Testis (tissue), 3 donors: ENCODE results near the gene COL12A1. TPM values are rescaled to one million over a fixed set of nuclear protein-coding genes. Genes with fewer than 3 reads are reported as not detected.

Source experiments
- DNase-seq: peaks from one replicate; pipeline ENCODE4 v3.0.0-alpha.2; 2019
- H3K27ac ChIP-seq, 2 donors: fragments of 200-600 bp; sonication (generic); one replicate each; pipeline ENCODE4 v1.5.1; 2019
- H3K27me3 ChIP-seq: fragments of 200-600 bp; sonication (generic); one replicate; pipeline ENCODE4 v1.5.1; 2019
- H3K36me3 ChIP-seq: fragments of 200-600 bp; sonication (generic); one replicate; pipeline ENCODE4 v1.5.1; 2017; ENCODE audit warnings: low read depth; ENCODE audit errors: missing control alignments
- H3K4me1 ChIP-seq: fragments of 200-600 bp; sonication (generic); one replicate; pipeline ENCODE4 v1.5.1; 2019
- H3K4me3 ChIP-seq, 2 donors: fragments of 200-600 bp; sonication (generic); one replicate each; pipeline ENCODE4 v1.5.1; 2017 to 2019
- H3K9me3 ChIP-seq: fragments of 200-600 bp; sonication (generic); one replicate; pipeline ENCODE4 v1.5.1; 2017
- POLR2A ChIP-seq: fragments of 450-650 bp; IDR thresholded peaks from one replicate; pipeline ENCODE4 v1.6.1; 2017; ENCODE audit warnings: antibody characterized with exemption, mild to moderate bottlenecking, moderate library complexity
- WGBS, 2 donors: methylation state at CpG; one replicate each; pipeline ENCODE4 v1.1.5; 2018; 5-methylcytosine and 5-hydroxymethylcytosine counted together
- intact Hi-C: fragments of 100-400 bp; cut with DNase I; formaldehyde crosslinking; loops from one replicate; pipeline ENCODE4 v1.15.1; 2023; ENCODE audit warnings: low total_unique reads
- polyA plus RNA-seq: library from polyadenylated mRNA; stranded (reverse); fragments of 350-450 nt; fragmentation: Illumina TruSeq; extraction: RNeasy Lipid Tissue Mini Kit (QIAGEN cat#74804); gene quantifications from one replicate; pipeline ENCODE4 v1.2.3, GENCODE V29; 2014; ENCODE audit warnings: low read depth, low replicate concordance; ENCODE audit not compliant: insufficient read depth
- total RNA-seq, 2 donors: library from RNA; depleted of rRNA; stranded (reverse); fragments of >200 nt; gene quantifications; one replicate each; pipeline ENCODE4 v1.2.3, GENCODE V29; 2016
- TF ChIP-seq, protein P1 (sequence below), 3 experiments: fragments of 450-650 bp in 2 of 3; fragments of 200-600 bp in 1 of 3; sonication (generic) in 1 of 3; IDR thresholded peaks; one replicate each; pipeline ENCODE4 v1.5.1; 2016 to 2019; ENCODE audit warnings: antibody characterized with exemption in 3 of 3, mild to moderate bottlenecking in 2 of 3, moderate library complexity in 1 of 3

Gene COL12A1
- total and polyA plus RNA-seq, 3 donors from 2014 or later, result 11.4 to 27.3 (median 13.6) TPM

DNA sequence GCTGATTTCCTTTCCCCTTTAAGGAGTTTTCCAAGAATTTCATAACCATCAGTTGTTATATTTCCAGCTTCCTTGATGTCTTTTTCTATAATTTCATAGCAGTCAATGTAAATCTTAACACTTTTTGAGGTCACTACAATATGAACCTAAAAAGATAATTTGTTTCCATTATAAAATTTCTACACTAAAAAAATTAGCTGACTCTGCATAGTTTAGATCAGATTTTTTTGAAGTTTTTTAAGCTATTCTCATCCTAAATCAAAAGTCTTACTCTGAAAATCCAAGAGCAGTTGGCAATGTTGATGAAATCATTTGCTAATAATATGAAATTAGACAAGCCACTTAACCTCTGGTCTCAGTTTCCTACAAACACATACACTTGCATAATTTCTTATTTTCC, 96.8 kb downstream of the COL12A1 start:
- H3K4me3 ChIP-seq, result no peak overlapping the region
- no peaks in the 10 kb centered on the region for H3K36me3 ChIP-seq
- H3K27me3 ChIP-seq, result no peaks in the 10 kb centered on the region
- no peak for DNase-seq
- H3K4me1 ChIP-seq, result no peaks in the 10 kb centered on the region
- intact Hi-C loops, result no loop called here
- H3K9me3 ChIP-seq, result no peaks in the 10 kb centered on the region
- no peak overlapping the region for H3K27ac ChIP-seq
- TF ChIP-seq, protein P1, sequence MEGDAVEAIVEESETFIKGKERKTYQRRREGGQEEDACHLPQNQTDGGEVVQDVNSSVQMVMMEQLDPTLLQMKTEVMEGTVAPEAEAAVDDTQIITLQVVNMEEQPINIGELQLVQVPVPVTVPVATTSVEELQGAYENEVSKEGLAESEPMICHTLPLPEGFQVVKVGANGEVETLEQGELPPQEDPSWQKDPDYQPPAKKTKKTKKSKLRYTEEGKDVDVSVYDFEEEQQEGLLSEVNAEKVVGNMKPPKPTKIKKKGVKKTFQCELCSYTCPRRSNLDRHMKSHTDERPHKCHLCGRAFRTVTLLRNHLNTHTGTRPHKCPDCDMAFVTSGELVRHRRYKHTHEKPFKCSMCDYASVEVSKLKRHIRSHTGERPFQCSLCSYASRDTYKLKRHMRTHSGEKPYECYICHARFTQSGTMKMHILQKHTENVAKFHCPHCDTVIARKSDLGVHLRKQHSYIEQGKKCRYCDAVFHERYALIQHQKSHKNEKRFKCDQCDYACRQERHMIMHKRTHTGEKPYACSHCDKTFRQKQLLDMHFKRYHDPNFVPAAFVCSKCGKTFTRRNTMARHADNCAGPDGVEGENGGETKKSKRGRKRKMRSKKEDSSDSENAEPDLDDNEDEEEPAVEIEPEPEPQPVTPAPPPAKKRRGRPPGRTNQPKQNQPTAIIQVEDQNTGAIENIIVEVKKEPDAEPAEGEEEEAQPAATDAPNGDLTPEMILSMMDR (IDR thresholded peaks at IDR 0.05), result no peak
- no peak for TF ChIP-seq POLR2A

DNA sequence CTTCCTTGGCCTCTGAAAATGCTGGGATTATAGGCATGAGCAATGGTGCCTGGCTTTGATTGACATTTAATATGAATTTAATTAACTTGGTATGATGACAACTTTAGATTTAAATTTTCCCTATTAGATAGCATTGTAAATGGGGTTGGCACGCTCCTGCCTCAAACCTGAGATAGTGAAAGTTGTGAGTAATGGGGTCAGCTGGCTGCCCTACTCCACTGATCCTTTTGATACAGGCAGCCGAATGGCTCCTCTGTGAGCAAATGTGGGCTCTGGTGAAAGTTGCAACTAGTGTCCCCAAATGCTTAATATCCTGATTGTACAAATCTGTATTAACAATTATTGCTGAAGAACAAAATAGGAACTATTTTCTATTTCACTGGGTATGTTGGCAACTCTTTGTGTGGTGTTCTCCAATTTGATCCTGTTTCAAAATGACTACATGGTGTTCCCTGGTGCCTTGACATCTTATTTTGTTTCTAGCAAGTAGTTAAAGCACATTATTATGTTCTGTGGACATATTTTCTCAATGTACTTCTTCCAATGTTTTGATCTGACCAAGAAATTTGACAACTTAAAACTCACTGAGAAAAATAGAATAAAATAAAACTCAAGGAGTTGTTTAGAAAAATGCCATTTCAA, 97.4 kb downstream of the COL12A1 start:
- Histone ChIP-seq H3K36me3 (no peaks in the 10 kb centered on the region), H3K27ac (no peak overlapping the region), H3K4me1 (no peaks in the 10 kb centered on the region), H3K27me3 (no peaks in the 10 kb centered on the region), H3K9me3 (no peaks in the 10 kb centered on the region), H3K4me3 (no peak overlapping the region)
- DNase-seq, result no peak
- 69 to 89% methylated on average over 2 of the region's 2 CpGs for WGBS, 2 donors
- intact Hi-C loops, result no loop called here
- no peak for TF ChIP-seq POLR2A
- TF ChIP-seq, protein P1 (IDR thresholded peaks at IDR 0.05), result no peak

DNA sequence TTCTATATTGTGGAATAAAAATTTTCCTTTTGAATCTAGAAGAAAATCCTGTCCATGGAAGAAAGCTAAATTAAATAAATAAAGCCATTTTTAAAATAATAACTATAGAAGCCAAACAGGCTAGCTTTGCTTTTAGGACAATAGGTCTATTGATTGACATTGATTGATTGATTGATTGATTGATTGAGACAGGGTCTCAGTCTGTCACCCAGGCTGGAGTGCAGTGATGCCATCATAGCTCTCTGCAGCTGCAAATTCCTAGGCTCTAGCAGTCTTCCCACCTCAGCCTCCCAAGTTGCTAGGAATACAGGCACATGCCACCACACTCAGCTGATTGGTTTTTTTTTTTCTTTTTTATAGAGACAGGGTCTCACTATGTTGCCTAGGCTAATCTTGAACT, 97.9 kb downstream of the COL12A1 start:
- Histone ChIP-seq H3K9me3 (no peaks in the 10 kb centered on the region), H3K36me3 (no peaks in the 10 kb centered on the region), H3K27ac (no peak overlapping the region), H3K4me3 (no peak overlapping the region), H3K4me1 (no peaks in the 10 kb centered on the region), H3K27me3 (no peaks in the 10 kb centered on the region)
- no peak for DNase-seq
- no peak for TF ChIP-seq POLR2A
- TF ChIP-seq, protein P1 (IDR thresholded peaks at IDR 0.05), result no peak
- intact Hi-C loops, result no loop called here

DNA sequence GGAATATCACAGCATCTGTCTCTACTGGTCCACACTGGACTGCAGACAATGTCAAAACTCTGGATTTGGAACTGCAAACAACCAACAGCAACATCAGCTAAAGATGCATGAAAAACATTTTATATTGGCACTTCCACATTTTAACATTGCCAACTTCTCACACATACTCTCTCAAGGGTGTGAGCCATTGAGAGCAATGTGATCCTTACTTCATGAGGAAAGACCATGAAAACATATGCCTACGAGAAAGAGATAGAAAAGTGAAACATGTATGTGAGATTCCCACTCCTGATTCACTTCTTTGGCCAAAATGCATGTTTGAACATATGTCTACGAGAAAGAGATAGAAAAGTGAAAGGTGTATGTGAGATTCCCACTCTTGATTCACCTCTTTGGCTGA, 99.4 kb downstream of the COL12A1 start:
- TF ChIP-seq, protein P1 (IDR thresholded peaks at IDR 0.05), result no peak
- TF ChIP-seq POLR2A, result no peak
- no peak for DNase-seq
- Histone ChIP-seq H3K4me3 (no peak overlapping the region), H3K27ac (no peak overlapping the region), H3K9me3 (no peaks in the 10 kb centered on the region), H3K4me1 (no peaks in the 10 kb centered on the region), H3K27me3 (no peaks in the 10 kb centered on the region), H3K36me3 (no peaks in the 10 kb centered on the region)
- intact Hi-C loops, result no loop called here
- WGBS, 2 donors, result 89 to 97% methylated on average over 2 of the region's 2 CpGs

DNA sequence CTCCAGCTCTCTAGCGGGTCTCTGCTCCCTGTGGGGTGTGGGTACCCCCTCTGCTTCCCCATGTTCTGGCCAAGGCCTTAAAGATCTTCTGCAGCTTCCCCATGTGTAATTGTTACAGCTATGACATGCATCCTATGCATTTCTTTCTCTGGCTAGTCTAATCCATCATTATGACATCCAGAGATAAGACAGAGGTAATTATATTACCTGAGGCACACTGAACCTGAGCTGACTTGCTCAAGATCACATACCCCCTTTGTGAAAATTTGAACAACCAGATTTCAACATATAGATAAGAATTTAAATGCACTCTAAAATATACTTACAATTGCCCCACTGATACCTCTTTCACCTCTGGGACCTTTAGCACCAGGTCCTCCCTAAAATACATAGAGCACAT, 102.4 kb downstream of the COL12A1 start:
- DNase-seq, result no peak
- 79 to 94% methylated on average over 1 of the region's 1 CpG for WGBS, 2 donors
- Histone ChIP-seq H3K36me3 (no peaks in the 10 kb centered on the region), H3K4me3 (no peak overlapping the region), H3K27me3 (no peaks in the 10 kb centered on the region), H3K4me1 (no peaks in the 10 kb centered on the region), H3K9me3 (no peaks in the 10 kb centered on the region), H3K27ac (no peak overlapping the region)
- no peak for TF ChIP-seq POLR2A
- TF ChIP-seq, protein P1 (IDR thresholded peaks at IDR 0.05), result no peak
- intact Hi-C loops, result no loop called here
